G401.6 (cell line): ENCODE measurements around the gene DACH1.

ENCODE experiments used
- FAIRE-seq: peaks from 2 replicates; lab custom pipeline; 2012; peaks lifted over from hg19 to GRCh38; lab: Jason Lieb, UNC

DACH1 gene

DNA sequence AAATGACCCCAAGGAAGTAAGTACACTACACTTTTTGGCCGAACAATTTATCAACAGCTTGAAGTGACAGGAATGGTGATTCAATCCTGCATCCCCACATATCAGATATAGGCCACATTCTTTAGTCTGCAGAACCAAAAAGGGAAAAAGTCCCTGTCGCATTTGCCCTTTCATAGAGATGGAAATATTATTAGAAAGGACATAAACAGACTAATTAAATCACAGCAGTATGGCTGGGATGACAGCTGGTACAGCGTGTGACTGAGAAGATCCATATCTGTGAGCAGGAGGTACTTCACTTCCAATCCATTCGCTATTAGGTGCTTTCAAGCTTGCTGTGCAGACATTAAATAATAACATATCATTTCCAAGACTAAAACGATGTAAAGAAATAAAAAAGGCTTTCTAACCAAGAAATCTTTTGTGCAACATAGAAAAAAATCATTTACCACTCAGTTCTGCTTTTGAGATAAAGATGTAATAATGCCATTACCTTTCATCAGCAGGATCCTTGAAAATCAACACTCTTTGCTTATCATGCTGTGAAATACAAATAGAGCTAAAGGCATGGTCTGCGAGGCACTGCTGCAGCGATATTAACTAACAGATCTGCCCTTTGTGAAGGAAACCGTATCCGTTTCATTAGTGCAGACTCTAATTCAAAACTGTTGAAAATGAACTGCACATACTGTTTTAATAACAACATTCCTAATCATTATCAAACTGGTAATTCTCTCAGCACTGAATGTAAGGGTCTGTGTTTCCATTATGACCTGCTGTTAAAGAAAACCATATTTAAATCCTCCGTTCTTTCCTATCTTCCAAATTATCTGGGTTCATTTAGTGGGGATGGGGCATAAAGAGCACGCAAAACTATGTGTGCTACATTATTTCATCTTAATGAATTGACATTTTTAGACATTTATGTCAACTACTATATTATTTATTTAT is 245.6 kb downstream of the DACH1 start:
- no peak for FAIRE-seq

DNA sequence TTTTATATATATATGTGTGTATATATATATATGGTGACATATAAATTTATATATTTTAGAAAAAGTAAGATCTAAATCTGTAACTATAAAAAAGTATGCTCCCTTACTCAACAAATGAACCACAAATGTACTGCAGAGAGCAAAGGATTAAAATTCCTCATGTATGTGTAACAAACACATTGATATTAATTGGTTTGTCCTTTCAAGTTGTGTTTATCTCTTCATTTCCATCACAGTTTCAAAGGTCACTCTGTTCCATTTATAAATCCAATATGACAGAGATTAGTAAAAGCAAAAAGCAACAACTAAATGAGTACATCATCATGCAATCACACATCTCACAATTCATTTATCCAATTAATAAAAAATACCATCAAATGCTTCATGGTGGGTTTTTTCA is 247.9 kb downstream of the DACH1 start:
- FAIRE-seq = peak; percentile 21

DNA sequence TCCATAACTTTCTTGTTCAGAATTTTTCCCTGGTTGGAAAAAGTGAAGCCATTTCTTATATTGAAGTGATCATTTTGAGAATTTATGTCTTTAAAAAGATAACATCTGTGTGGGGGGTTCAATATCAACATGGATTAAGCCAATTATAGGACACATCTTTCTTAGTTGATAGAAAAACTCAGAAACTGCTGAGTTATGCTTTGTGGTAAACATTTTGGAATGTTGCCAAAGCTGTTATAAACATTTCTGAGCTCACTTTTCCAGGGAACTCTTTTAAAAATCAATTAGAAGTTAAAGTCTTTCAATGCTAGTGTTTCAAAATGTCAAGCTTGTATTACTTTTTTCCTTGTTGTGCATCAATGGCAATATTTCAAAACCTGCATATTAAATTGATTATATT is 248.8 kb downstream of the DACH1 start:
- FAIRE-seq = no peak

DNA sequence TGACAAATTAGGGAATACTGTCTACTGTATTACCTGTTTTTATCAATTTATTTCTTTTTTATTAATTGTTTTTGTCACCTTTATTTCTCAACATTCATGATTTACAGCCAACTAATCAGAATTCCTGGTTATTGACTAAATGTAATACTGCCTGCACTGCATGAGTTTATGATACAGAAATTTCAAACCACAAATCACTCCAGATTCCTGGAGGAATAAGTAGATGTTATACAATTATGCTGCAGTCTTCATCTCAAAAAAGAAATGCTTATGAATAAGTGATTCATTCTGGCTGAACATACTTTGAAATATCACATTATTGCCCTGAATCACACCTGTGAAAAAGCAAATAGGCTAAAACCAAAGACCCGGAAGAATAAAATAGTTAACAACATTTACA is 249.7 kb downstream of the DACH1 start:
- no peak for FAIRE-seq

DNA sequence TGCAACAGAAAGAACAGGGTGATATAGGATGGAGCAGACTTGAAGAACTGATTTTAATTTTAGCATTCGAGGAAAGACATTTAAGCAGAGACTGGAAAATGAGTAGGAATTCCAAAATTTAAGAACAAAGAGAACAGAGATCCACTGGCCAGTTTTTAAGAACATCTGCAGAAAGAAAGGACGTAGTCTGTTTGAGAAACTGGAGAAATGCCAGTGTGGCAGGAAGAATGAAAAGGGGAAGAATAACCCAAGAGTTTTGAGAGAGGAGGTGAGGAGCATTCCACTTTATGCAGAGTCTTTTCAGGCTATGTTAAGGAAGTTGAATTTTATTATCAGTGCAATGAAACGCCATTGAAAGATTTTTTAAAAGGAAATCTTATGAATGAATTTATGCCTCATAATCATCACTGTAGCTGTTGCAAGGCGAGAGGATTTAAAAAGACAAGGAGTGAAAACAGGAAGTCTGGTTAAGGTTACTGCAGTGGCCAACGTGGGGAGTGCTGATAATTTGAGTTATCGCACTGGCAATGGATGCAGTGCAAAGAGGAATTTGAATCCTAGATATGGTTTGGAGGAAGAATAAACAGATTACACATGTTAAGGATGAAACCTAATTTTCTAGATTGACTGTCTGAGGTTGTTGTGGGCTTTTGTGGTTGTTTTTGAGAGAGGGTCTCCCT is 253.8 kb downstream of the DACH1 start:
- no peak for FAIRE-seq

DNA sequence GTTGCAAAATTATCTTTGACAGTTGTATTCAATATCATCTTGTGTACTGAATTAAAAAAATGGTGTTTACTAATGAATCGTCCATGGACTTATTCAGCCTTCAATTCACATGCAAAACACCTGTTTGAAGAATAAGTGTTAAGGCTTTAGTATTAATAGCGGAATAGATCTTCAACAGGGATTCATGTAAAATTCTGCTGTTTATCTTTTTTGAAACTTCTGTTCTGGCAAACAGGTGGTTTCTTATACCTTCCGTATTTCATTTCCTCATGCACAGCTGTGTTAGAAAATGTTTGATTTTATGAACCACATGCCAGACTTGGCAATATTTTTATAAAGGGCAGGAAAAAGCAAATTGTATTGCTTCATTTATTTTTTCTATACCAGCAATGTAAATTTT is 255.7 kb downstream of the DACH1 start:
- FAIRE-seq = no peak

DNA sequence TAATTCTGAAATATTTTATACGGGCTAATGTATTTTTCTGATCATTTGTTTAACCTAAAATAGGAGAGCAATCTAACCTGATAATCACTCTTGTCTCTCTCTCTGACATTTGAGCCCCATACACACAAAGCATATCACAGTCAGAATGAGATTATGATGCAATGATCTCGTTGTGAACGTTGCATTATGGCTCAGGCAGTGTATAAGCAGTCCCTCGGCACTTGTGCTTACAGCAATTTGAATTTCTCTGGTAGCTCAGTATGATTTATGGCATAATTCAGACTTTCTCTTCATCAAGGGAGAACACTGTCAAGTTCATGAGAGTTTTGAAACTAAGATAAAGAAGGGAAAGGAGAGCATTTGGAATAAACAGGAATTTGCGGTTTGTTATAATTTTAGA is 256.1 kb downstream of the DACH1 start:
- FAIRE-seq = no peak

DNA sequence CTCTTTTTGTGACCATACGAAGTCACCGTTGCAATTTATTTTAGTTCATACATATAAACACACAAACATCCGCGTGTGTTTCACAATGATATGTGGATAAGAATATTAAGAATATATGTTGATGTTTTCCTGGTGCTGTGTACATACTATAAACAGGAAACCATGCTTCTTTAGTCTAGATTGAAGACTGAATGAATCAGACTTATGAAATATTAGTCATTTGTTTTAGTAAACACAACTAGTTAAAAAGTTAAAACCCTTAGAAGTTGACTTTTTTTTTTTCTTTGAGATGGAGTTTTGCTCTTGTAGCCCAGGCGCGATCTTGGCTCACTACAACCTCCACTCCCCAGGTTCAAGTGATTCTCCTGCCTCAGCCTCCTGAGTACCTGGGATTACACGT is 257.7 kb downstream of the DACH1 start:
- FAIRE-seq = no peak

DNA sequence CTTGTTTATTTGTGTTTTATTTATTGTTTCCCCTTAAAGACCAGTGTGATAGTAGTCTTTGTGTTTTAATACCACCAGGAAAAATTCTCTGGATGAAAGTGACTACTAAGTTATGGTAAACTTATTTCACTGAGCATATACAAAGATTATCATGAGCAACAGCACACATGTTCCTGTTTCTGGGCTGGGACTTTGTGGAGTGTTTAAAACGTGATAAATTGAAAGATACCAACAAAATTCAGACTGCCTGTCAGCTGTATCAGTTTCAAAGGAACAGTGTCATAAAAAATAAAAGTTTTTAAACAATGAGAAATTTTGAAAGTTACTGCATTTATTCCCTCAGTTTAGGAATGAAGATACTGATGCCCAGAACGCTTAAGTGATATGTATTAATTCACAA is 259.4 kb downstream of the DACH1 start:
- FAIRE-seq = no peak

DNA sequence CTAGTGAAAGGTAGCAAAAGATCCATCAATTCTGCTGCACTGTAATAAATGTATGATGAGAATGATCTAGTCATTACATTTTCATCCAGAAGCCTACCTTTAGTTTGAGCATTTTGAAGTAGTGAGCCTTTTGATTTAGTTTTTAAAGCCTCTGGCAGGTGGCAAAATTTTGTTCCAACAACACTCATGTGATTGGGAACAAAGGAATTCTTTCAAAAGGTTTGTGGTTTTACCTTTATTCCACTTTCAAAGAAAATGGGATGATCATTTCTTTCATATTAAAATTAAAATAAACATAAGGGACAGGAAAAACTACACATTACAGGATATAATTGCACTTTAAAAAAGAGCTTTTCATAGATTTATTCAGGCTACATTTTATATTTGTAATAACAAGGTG is 260.2 kb downstream of the DACH1 start:
- no peak for FAIRE-seq

DNA sequence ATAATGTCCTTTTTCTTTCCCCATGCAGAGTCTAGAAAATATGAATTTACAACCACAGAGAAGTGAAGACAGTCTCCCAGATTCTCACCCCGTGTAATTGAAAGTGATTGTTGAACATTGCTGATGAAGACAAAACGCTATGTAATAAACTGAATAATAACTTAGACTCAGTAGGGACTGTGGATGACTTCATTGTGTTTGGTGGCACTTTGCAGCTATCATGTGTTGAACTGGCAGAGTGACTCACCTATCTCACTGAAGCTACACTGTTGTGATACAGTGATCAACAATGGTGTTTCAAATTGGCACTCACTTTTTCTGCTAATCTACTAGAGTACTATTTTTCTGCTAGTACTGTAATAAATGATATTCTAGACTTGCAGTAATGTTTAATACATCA is 261.3 kb downstream of the DACH1 start:
- no peak for FAIRE-seq

DNA sequence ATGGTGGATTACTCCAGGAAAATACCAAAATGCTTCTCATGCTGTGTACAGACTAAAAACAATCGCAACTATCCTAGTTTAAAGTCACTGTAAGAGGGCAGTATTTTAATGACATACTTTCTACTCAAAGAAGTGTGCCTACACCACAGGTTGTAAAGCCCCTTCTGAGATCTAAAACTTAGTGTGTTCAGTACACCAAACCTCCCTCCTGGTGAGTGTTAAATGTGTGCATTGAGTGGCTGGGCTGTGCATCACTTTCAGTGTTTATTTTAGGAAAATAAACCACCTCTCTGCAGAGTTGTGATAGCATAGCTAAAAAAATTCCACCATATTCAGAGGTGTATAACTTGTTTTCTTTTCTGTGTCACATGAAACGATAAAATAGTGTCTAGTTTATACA is 263.7 kb downstream of the DACH1 start:
- FAIRE-seq = no peak

DNA sequence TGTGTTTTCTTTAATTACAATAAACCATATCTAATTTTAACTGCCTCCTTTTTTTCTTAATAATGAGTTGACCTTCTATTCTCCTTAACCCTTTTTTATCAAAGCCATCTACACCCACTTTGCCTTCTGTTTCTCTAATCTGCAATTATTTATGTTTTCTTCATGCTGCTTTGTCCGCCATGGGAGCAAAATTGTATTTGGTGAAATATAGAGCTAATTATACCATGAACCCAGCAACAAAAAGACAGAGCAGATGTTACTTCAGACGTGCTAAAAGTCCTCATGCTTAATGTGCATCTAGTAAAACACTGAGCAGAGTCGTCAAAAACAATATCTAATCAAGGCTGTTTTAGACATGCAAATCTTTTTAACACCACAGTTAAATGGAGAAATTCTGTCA is 264.7 kb downstream of the DACH1 start:
- FAIRE-seq = no peak

DNA sequence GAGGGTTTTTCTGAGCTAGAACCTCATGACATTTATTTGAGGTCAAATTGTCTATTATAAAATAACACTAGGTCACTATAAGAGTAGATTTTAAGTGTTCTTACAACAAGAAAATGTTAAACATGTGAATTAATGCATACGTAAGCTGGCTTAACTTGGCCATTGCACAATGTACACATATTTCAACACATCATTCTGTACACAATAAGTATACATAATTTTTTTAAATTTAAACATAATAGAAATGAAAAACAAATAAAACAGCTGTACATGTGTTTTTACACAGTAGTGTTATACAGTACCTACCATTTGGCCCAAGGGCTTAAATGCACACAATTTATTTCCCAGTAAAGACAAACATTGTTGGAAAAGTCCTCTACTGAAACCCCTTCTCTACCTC is 269.9 kb downstream of the DACH1 start:
- no peak for FAIRE-seq

DNA sequence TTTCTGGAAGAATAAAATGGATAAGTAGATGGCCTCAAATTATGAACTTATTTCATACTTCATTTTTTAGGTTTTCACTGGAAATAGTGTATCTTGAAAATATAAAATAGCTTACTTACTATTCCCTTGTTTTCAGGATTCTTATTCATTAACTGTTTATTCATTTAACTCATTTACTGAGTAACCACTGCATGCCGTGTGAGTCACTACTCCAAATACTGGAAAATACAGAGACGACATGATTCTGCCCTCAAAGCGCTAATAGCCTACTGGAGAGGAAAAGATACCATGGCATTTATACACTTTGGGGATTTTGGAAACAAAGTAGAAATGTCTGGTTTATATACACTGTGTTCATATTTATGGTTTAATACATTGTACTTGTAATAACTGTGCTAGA is 270.9 kb downstream of the DACH1 start:
- FAIRE-seq = no peak

DNA sequence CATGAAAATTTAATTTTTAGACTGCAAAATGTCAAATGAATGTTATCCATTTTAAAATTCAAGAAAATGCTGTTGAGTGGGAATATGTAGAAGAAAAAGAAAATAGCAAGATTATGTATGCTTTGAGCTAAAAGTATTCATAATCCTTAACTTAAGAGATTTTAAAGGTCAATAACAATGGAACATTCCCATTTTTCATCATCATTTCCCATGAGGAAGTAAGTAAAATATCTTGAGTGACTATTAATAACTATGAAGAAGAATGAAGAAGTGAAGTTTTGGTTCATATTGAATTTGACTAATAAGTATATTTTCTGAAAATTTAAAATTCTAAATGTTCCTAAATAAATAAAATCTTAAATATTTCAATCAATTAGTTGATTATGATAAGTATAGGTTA is 273.4 kb downstream of the DACH1 start:
- no peak for FAIRE-seq

DNA sequence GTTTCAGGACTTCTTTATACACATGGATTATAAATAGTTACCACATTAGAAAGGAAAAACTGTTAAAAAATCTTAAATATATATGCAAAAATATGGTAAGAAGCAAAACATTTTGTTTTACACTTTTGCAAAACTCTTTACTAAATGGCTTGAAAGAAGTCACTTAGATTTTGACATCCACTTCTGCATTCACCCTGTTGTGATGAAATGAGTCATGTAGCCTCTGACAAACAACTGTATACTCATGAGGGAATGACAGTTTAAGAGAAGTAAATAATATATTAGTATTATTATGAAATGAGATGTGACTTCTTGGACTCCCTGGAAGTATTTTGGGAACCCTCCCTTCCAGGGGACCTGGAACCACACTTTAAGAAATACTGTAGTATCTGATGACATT is 275.6 kb downstream of the DACH1 start:
- FAIRE-seq = no peak

DNA sequence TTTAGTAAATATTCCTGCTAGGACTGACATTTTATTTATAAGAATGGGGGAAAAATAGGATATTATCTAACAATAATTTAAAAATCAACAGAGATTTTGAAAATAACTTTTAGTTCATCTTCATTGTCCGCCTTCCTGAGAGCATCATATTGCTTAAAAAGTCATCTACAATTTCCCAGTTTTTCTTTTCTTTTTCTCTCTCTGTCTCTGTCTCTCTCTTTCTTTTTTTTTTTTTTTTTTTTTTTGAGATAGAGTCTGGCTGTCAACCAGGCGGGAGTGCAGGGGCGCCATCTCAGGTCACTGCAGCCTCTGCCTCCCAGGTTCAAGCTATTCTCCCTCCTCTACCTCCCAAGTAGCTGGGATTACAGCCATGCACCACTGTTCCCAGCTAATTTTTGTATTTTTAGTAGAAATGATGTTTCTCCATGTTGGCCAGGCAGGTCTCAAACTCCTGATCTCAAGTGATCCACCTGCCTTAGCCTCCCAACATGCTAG is 276.3 kb downstream of the DACH1 start:
- no peak for FAIRE-seq

DNA sequence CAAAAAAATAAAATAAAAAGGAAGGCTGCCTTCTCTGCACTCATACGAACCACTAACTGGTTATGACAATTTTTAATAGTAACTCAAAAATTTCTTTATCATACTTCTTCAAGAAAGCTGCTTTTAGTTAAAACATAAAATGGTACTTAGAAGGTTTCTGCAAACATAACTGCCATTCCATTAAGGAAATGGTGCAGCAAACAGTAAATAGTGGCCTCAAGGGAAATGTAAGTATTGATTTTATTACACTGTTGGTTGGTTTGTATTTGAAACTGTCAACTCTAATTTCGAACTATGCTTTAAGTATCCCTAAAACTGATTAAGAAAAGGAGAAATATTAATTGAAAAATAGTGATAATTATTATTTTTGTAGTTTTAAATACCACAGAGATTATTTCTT is 278.0 kb downstream of the DACH1 start:
- no peak for FAIRE-seq

DNA sequence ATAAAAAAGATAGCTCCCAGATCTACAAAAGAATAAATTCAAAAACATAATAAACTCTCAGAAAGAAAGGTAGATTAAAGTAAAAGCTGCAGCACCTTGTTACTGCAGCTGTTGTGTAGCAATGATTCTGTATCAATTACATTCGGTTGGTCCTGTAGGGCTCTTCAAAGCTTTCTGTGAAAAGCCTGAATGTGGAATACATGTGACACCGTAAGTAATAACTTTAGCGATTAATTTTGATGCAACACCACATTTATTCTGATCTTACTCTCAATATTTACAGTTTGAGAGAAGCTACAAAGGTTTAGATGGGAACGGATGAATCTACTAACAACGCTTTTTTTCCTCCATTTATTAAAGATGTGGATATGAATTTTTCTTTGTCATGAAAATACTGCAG is 279.2 kb downstream of the DACH1 start:
- FAIRE-seq = no peak

DNA sequence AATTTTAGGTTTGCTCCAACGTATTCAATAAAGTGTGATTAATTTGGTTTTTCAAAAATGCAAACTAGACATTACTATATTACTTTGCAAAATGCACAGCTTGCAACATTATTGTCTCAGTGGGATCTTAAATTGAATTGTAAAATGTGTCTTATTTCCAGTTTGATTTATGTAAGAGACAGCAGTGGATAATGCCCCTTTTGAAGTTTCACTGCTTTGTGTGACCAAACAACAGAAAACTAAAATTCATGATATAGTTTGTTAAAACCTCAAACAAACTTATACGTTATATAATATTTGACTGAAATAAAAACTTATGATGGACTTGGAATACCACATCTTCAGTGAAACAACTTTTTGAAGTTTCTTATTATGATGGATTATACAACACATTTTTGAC is 279.8 kb downstream of the DACH1 start:
- no peak for FAIRE-seq

DNA sequence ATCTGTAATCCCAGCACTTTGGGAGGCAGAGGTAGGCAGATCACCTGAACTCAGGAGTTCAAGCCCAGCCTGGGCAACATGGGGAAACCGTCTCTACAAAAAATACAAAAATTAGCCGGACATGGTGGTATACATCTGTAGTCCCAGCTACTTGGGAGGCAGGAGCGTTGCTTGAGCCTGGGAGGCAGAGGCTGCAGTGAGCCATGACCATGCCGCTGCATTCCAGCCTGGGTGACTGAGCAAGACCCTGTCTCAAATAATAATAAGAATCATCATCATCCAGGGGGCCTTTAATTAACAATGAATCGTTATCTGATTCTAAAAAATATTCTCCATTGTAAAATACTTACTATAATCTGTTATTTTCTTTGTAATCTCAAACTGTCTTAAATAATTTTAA is 283.4 kb downstream of the DACH1 start:
- no peak for FAIRE-seq

DNA sequence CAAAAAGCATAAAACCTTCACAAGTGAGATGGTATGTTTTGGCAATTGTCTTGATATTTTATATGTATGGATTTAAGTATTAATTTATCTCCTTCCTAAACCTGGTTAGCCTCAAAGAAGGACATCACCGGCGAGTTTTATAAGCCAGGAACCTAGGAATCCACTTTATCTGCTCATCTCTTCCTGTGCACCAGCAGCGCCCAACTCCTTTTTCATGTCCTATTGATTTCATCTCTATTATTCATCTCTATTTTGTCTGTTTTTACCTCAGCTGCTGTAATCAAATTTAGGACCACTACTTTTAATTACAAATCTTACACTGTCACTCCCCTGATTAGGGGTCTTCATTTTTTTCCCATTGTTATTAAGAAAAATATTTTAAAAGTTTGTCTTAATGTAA is 286.4 kb downstream of the DACH1 start:
- no peak for FAIRE-seq

DNA sequence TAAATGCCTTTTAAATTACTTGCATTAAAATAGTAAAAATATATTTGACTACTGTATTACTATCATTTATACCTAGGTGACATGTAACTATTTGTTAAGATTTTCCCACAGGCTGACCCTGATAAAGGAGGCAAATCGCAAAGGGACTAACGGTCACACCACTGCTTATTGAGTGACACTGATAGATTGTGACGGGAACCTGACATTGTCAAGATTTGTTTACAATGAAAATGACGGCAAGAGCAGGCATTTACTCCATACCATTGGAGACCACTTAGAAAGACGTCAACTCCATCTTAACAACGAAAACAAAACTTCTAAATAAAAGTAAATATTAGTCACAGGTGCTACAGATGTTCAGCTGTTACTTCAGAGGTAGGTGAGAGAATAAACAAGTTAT is 289.0 kb downstream of the DACH1 start:
- no peak for FAIRE-seq
